ENCODE data around the gene SPEM3.

The SPEM3 gene

GRCh38 chr17:7423679-7424078 is 5.0 kb upstream of the SPEM3 start:
- no peak for DNase-seq

DNA sequence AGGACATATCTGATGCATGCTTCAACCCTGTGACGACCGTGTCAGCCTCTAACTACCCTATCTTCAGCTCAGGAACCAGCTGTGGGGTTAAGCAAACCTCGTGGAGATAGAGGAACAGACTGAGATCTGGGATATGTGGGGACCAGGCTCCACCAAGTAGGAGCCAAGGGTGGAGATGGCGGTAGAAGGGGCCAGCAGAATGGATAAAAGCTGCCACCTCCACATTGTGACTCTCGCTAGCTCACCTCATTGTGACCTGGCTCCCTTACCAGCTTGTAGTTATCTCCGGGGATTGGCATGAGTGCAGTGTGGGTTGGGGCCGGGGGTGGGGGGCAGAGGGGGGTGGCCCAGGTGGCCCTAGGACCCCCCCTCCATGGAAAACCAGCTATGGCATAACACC is 3.3 kb upstream of the SPEM3 start, which contains the start of gene SPEM2:
SPEM2 (plus strand) TSS at position 301 of the 400 bp plus-strand sequence; CDS start at position 374, 73 bp downstream.
- no peak for DNase-seq

- no peak for DNase-seq
Measured at GRCh38 chr17:7425756-7426155, 2.9 kb upstream of the SPEM3 start.

GRCh38 chr17:7426203-7426863 is 2.3 kb upstream of the SPEM3 start:
- no peak for DNase-seq

- no peak for DNase-seq
Measured at GRCh38 chr17:7426896-7427489, 1.7 kb upstream of the SPEM3 start.

- DNase-seq: no peak
Measured at GRCh38 chr17:7427549-7427948, 1.1 kb upstream of the SPEM3 start.

DNA sequence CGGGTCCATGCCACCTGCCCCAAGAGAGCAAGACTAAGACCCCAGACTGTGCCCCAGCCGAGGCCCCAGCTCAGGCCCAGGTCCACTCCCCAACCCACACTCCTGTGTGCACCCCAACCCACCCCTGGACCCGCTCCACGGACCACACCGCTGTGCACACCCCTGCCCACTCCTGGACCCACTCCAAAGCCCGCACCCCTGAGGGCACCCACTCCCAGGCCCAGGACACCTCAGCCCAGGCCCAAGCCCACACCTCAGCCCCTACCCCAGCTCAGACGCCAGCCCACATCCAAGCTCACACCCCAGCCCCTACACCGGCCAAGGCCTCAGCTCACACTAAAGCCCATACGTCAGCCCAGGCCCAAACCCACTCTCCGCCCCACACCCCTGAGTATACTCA is 1.1 kb downstream of the SPEM3 start:
- no peak for DNase-seq

DNA sequence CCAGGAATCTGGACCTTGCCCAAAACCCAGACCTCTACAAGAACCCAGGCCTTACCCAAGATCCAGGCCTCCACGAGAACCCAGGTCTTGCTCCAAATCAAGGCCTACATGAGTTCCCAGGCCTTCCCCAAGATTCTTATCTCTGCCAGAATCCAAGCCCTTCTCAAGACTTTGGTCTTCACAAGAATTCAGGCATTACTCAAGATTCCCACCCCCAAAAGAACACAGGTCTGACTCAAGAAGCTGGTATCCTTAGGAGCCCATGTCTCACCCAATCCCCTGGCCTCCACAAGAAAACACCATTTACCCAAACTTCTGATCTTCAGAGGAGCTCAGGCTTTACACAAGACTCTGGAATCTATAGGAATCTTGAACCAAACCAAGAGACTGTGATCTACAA is 2.6 kb downstream of the SPEM3 start:
- DNase-seq: no peak

DNA sequence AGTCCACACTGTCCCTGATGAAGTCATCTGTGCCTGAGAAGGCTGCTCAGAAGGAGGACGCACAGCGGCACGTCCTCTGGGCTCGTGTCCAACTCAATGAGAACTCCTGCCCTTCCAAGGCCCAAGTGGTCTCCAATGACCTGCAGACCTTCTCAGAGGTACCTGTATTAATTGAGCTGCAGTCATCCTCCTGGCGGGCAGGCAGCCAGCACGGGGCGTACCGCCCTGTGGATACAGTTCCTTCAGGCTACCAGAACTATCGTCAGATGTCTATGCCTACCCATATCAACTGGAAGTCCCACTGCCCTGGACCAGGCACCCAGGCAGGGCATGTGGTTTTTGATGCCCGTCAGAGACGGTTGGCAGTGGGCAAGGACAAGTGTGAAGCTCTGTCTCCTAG is 3.6 kb downstream of the SPEM3 start:
- no peak for DNase-seq

DNA sequence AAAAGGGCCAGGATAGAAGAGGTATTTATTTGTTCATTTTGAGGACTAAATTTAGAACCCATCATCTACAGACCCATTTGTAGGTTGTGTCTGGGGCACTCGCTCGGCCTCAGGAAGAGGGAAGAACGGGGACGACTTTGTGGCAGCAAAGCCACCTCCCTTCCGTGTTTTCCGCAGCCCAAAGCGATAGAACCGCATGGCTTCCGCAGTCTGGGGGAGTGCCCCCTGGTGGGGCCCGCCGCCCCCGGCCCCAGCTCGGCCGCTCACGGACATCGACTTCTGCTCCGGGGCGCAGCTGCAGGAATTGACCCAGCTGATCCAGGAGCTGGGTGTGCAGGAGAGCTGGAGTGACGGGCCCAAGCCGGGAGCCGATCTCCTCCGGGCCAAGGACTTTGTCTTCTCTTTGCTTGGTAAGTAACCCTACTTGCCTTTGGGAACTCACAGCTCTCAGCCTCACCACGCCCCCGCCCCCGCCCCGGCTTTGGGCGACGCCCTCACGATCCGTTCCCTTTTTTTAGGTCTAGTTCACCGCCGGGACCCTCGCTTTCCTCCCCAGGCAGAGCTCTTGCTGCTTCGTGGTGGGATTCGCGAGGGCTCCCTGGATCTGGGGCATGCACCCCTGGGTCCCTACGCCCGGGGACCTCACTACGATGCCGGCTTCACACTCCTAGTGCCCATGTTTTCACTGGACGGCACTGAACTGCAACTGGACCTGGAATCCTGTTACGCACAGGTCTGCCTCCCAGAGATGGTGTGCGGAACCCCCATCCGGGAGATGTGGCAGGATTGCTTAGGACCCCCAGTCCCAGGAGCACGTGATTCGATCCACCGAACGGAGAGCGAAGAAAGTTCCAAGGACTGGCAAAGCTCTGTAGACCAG is 7.3 kb downstream of the SPEM3 start:
- peak; percentile 45 for DNase-seq

DNA sequence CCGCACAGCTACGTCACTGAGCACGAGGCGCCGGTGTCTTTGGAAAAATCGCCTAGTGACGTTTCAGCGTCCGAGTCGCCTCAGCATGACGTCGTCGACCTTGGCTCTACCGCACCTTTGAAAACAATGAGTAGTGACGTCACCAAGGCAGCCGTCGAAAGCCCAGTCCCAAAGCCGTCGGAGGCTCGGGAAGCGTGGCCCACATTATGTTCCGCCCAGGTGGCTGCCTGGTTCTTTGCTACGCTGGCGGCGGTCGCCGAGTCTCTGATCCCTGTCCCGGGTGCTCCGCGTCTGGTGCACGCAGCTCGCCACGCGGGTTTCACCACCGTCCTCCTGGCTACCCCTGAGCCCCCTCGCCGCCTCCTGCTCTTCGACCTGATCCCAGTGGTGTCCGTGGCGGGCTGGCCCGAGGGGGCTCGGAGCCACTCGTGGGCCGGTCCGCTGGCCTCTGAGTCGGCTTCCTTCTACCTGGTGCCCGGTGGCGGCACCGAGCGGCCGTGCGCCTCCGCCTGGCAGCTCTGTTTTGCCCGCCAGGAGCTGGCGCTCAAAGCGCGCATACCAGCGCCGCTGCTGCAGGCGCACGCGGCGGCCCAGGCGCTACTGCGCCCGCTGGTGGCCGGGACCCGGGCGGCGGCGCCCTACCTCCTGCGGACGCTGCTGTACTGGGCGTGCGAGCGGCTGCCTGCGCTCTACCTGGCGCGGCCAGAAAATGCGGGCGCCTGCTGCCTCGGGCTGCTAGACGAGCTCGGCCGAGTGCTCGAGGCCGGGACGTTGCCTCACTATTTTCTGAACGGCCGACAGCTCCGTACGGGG is 8.1 kb downstream of the SPEM3 start:
- peak; percentile 77 for DNase-seq

DNA sequence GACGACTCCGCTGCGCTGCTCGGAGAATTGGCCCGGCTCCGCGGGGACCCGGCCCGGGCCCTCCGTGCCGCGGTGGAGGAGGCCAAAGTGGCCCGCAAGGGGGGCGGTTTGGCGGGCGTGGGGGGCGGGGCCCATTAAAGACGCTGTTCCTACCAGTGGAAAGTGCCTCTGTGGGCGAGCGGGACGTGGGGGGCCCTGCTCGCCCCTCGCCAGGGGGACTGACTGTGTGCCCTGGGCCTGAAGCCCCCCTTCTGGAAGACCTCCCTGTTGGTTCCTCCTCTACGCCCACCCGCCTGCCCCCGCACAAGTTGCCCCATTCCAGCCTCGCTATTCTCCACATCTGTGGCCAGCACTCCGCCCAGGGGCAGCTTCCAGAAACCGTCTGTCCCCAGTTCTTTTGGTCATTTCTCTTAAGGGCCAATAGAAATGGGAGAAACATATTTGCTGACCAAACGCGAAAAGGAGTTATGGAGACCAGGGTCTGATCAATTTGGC is 8.8 kb downstream of the SPEM3 start:
- DNase-seq: no peak

- DNase-seq: peak; percentile 51
Measured at GRCh38 chr17:7437950-7438614, 9.4 kb downstream of the SPEM3 start.

DNA sequence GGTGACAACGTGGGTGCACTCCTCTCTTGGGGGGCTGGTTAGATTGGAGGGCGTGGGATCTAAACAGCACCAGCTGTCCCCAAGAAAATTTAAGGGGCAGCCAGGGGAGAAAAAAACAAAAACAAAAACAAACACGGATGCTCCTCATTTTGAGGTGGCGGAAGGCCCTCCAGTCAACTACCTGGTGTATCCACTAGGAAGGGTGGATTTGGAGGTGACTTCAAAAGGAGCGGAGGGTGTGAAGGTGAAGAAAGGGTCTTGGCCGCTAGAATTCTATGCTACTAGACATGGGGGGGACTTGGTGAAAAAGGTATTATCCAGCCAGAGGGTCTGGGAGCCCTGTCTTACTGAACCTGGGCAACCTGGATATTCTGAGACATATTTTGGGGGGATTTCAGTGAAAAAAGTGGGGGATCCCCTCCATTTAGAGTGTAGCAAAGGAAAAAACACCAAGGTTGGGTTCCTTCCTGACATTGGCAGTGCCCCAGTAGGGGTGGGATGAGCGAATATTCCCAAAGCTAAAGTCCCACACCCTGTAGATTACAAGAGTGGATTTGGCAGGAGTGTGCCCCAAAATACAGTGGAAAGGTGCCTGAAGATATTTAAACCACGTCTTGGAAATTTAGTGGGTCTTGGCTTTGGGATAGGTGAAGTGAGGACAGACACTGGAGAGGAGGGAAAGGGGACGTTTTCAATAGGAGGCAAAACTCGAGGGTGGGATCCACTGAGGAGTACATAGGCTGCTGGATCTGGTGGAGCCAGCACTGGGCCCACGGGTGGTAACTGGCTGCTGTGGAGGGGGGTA is 10.2 kb downstream of the SPEM3 start:
- DNase-seq: no peak

DNA sequence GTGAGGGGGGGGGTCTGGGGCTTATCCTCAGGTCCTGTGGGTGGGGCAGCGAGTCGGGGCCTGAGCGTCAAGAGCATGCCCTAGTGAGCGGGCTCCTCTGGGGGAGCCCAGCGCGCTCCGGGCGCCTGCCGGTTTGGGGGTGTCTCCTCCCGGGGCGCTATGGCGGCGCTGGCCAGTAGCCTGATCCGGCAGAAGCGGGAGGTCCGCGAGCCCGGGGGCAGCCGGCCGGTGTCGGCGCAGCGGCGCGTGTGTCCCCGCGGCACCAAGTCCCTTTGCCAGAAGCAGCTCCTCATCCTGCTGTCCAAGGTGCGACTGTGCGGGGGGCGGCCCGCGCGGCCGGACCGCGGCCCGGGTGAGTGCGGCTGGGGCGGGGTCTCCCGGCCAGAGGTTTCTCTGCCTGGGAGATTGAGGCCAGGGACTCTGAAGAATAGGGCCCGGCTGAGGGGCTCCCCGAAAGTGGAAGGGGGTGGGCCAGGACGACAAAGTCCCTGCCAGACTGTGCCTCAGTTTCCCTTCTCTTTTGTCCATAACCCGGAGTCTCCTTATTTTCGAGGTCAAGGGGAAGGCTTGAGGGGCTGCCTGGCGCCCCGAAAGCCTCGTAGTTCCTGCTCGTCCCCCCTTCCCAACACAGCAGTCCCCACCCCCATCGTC is 10.9 kb downstream of the SPEM3 start, which contains the start of gene FGF11:
FGF11 (plus strand) TSS at position 51 of the 651 bp plus-strand sequence; CDS start at position 160, 109 bp downstream.
- DNase-seq: no peak

DNA sequence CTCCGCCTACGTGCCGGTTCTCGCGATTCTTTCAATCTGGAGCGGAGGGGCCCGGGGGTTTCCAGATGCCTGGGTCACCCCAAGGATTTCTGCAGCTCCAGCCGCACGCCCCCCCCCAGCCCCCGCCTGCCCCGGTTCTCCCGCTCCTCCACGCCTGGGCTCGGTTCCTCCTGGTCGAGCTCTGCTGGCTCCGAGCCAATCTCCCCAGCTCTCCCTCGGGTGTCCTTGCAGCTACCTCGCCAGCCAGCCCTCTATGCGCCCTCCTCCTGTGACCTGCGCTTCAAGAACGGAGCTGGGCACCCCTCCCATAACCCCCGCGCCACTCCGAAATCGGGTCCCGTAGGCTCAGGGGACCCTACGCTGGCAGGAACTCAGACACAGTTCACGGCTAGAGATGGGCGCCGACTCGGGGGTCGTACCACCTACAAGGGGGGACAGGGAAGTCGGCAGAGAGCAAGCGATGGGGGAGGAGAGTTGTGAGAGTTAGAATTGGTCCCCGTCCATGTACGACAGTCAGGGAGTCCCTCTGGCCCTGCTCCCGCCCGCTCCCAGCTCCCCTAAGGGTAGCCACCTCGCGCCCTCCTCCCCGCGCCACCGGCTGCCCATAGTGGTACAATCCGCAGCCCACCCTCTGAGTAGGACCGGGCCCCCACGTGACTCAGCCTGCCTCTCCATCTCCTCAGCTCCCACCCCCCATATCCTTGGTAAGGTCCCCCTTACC is 11.6 kb downstream of the SPEM3 start:
- peak; percentile 36 for DNase-seq

DNA sequence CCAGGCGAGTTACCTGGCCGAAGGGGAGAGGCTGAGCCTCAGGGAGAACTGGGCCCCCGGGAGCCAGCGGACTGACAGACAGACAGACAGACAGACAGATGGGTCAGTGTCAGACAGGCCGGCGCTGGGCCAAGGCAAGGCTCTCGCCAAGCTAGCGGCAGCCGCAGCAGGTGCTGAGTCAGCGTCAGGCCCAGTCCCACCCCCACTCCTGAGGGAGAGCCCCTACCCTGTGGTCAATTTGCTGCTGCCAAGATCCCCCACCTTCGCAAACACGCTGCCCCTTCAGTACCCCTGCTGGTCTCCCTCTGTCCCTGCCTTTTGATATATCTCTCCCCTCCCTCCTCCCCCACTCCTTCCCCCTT is 12.2 kb downstream of the SPEM3 start:
- DNase-seq: no peak

DNA sequence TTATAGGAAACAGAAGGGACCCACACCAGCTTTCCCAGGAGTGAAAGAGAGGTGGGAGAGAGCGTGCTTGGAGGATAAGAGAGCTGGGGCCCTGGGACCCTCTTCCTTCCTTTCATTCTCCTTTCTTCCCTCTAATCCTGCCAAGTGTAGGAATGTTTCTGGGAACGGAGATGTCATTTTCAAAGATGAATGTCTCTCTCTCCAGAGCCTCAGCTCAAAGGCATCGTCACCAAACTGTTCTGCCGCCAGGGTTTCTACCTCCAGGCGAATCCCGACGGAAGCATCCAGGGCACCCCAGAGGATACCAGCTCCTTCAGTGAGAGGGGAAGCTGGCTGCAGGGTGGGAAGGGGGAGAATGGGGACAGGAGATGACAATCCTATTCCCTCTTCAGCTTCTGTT is 12.6 kb downstream of the SPEM3 start:
- no peak for DNase-seq

DNA sequence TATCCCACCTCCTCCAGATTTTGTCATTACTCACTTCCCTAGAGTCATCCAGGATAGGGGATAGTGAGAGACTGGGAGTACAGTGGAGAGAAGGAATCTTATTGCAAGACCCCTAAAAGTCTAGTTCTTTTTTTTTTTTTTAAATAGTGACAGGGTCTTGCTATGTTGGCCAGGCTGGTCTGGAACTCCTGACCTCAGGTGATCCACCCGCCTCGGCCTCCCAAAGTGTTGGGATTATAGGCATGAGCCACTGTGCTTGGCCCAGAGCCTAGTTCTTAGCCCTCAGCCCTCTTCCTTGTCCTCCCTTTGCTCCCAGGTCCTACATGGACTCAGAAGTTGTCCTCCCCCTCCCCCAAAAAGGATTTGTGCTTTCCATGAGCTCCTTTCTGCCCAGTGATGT is 13.5 kb downstream of the SPEM3 start:
- no peak for DNase-seq

Data from NCI-H1694 treated with DMSO at 0.1 percent for 48 hours (cell line).